GM12878 (cell line): ENCODE results near the gene ERBB3. TPM values are rescaled to one million over a fixed set of nuclear protein-coding genes. Genes with fewer than 3 reads are reported as not detected.

Source experiments
- ATAC-seq: fragments of 200-7000 bp; cut with Tn5 transposase; 3 replicates; pipeline ENCODE4 v1.9.1; 2020; ENCODE audit warnings: mild to moderate bottlenecking, moderate library complexity
- BruUV-seq: library from RNA; stranded (reverse); fragments of 400-500 nt; replicated peaks from 2 replicates; lab custom pipeline; 2021; lab: Mats Ljungman, UMichigan
- CTCF ChIA-PET: fragments of 300-600 bp; sonication (Branson Sonifier 250); formaldehyde crosslinking; extraction: SDS; loops from one replicate; lab custom pipeline; 2021; ENCODE audit warnings: inconsistent platforms; lab: Yijun Ruan, JAX
- POLR2A ChIA-PET: fragments of 350-600 bp; formaldehyde crosslinking; extraction: SDS; loops from one replicate; lab custom pipeline; 2021; ENCODE audit warnings: inconsistent platforms; lab: Charles Lee
- RAD21 ChIA-PET: fragments of 300-600 bp; sonication (Branson Sonifier 250); formaldehyde crosslinking; loops from one replicate; lab custom pipeline; 2023; ENCODE audit warnings: antibody characterized with exemption; ENCODE audit not compliant: unreplicated experiment; lab: Charles Lee
- SMC1A ChIA-PET: fragments of 300-600 bp; sonication (Branson Sonifier 250); formaldehyde crosslinking; loops from one replicate; lab custom pipeline; 2023; ENCODE audit not compliant: unreplicated experiment, uncharacterized antibody; lab: Charles Lee
- DNase-seq: peaks from one replicate; pipeline ENCODE4 v3.0.0-alpha.2; 2011; ENCODE audit warnings: low read depth, low spot score
- FAIRE-seq: peaks from 3 replicates; lab custom pipeline; 2011; peaks lifted over from hg19 to GRCh38; lab: Jason Lieb, UNC
- H2AFZ ChIP-seq: 2 replicates; pipeline ENCODE4 v1.6.0; 2011; ENCODE audit warnings: low read depth, low read length, control low read depth; ENCODE audit not compliant: control insufficient read depth
- H3K27ac ChIP-seq: 2 replicates; pipeline ENCODE4 v1.5.1; 2011; ENCODE audit warnings: control low read depth; ENCODE audit not compliant: control insufficient read depth, insufficient read depth
- H3K27me3 ChIP-seq, 2 experiments: replicated peaks in 1 of 2; 2 replicates each; pipeline versions ENCODE4 v1.6.0 to v1.6.1; 2011; ENCODE audit warnings: low read length in 1 of 2; ENCODE audit not compliant: control insufficient read depth in 2 of 2, insufficient read depth in 2 of 2
- H3K36me3 ChIP-seq, 2 experiments: 2 replicates each; pipeline ENCODE4 v1.5.1; 2011; ENCODE audit warnings: low read length in 1 of 2; ENCODE audit not compliant: control insufficient read depth in 2 of 2, insufficient read depth in 2 of 2
- H3K4me1 ChIP-seq: 2 replicates; pipeline ENCODE4 v1.6.1; 2011; ENCODE audit warnings: mild to moderate bottlenecking, low read length, moderate library complexity, mixed read lengths; ENCODE audit not compliant: control insufficient read depth, insufficient read depth
- H3K4me2 ChIP-seq: 2 replicates; pipeline ENCODE4 v1.6.0; 2011; ENCODE audit warnings: control low read depth; ENCODE audit not compliant: control insufficient read depth, insufficient read depth
- H3K4me3 ChIP-seq: fragments of 200-600 bp; sonication (generic); 2 replicates; pipeline ENCODE4 v1.5.1; 2016
- H3K79me2 ChIP-seq: 2 replicates; pipeline ENCODE4 v1.6.0; 2011; ENCODE audit warnings: low read length; ENCODE audit not compliant: control insufficient read depth, insufficient read depth
- H3K9ac ChIP-seq: 2 replicates; pipeline ENCODE4 v1.8.0; 2011; ENCODE audit warnings: low read length, control low read depth, mixed read lengths; ENCODE audit not compliant: control insufficient read depth, insufficient read depth
- H3K9me3 ChIP-seq: replicated peaks from 3 replicates; pipeline ENCODE4 v1.5.1; 2011; ENCODE audit warnings: mild to moderate bottlenecking, low read length; ENCODE audit not compliant: control insufficient read depth, insufficient read depth
- H4K20me1 ChIP-seq: 2 replicates; pipeline ENCODE4 v1.6.0; 2011; ENCODE audit not compliant: control insufficient read depth, insufficient read depth
- CTCF ChIP-seq, 3 experiments: IDR thresholded peaks in 2 of 3; conservative IDR thresholded peaks in 1 of 3; 2 replicates each; pipeline ENCODE4 v1.5.1; 2011; ENCODE audit warnings: low read depth in 3 of 3, low read length in 3 of 3, mild to moderate bottlenecking in 3 of 3, control low read depth in 2 of 3, moderate library complexity in 2 of 3, inconsistent platforms in 1 of 3, mixed read lengths in 1 of 3; ENCODE audit not compliant: control insufficient read depth in 2 of 3, insufficient read depth in 1 of 3; ENCODE audit errors: extremely low read depth in 1 of 3
- JUND ChIP-seq: IDR thresholded peaks from 2 replicates; pipeline ENCODE4 v1.6.1; 2012; ENCODE audit warnings: low read depth, mild to moderate bottlenecking, low read length, improper control_type of control experiment, moderate library complexity
- MAX ChIP-seq: IDR thresholded peaks from 2 replicates; pipeline ENCODE4 v1.6.1; 2012; ENCODE audit warnings: low read depth, low read length, improper control_type of control experiment
- RAD21 ChIP-seq: IDR thresholded peaks from 2 replicates; pipeline ENCODE4 v1.6.1; 2011; ENCODE audit warnings: mild to moderate bottlenecking, low read depth, low read length, moderate library complexity; ENCODE audit not compliant: insufficient read depth
- WGBS: methylation state at CpG from one replicate; pipeline ENCODE4 v1.1.6; 2016; ENCODE audit warnings: low lambda C conversion rate; ENCODE audit not compliant: insufficient replicate concordance, insufficient coverage; ENCODE audit errors: missing lambda C conversion rate; 5-methylcytosine and 5-hydroxymethylcytosine counted together
- in situ Hi-C: fragments of 300-500 bp; cut with MboI; formaldehyde crosslinking; loops from 9 replicates; pipeline ENCODE4 v1.14.3; 2018; ENCODE audit warnings: mixed read lengths
- intact Hi-C: fragments of 100-400 bp; cut with micrococcal nuclease; formaldehyde crosslinking; loops from one replicate; pipeline ENCODE4 v1.14.2; 2022; ENCODE audit not compliant: unreplicated experiment
- polyA plus RNA-seq, 11 experiments: library from polyadenylated mRNA; depleted of rRNA in 4 of 11; unstranded in 6 of 11; stranded (reverse) in 5 of 11; fragments of >200 nt; fragmentation: Nextera tagmentation in 4 of 11; fragmentation: Illumina TruSeq in 1 of 11; extraction: Ambion mirVana in 4 of 11; extraction: Trizol in 1 of 11; gene quantifications; 1 replicate in 1 of 11; 2 replicates in 10 of 11; pipeline versions ENCODE4 v1.2.1 to v1.2.3, GENCODE V29; 2011 to 2016; ENCODE audit warnings: inconsistent platforms in 2 of 11, missing spikeins in 2 of 11, low read depth in 1 of 11
- total RNA-seq, 4 experiments: library from RNA; depleted of rRNA in 3 of 4; stranded (reverse); fragments of >200 nt in 3 of 4; fragmentation: Illumina TruSeq in 1 of 4; extraction: Trizol in 1 of 4; gene quantifications; 2 replicates each; pipeline versions ENCODE4 v1.2.1 to v1.2.3, GENCODE V29; 2013 to 2021

Gene ERBB3
- total and polyA plus RNA-seq, 10 of the 15 experiments (the other 5 are each of a cell fraction or from before 2014, with no cell fraction given) = 0.03 to 0.72 (median 0.04) TPM; not detected in 5

DNA sequence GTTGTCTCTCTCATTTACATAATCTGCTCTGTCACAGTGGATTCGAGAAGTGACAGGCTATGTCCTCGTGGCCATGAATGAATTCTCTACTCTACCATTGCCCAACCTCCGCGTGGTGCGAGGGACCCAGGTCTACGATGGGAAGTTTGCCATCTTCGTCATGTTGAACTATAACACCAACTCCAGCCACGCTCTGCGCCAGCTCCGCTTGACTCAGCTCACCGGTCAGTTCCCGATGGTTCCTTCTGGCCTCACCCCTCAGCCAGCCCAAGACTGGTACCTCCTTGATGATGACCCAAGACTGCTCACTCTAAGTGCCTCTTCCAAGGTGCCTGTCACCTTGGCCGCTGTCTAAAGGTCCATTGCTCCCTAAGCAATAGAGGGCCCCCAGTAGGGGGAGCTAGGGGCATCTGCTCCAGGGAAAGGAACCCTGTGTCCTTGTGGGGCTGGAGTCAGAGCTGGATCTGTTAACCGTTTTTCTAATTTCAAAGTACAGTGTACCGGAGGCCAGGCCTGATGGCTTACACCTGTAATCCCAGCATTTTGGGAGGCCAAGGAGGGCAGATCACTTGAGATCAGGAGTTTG is 5.1 kb downstream of the ERBB3 start:
- POLR2A ChIA-PET = interaction anchor here (0.6 to 0.9 kb wide), 2 partner anchors 317 to 351 kb away, joined by 3 read pairs; no protein-coding TSS in a partner anchor
- no peaks in the 10 kb centered on the region for H3K4me1 ChIP-seq
- H3K4me3 ChIP-seq = no peak overlapping the region
- no peaks in the 10 kb centered on the region for H4K20me1 ChIP-seq
- H3K9ac ChIP-seq = no peak overlapping the region
- no peaks in the 10 kb centered on the region for H3K79me2 ChIP-seq
- ATAC-seq = peak; percentile 57
- peaks cover 9 to 11% of the 10 kb centered on the region in 2 experiments; a peak in 3 of 4 replicates for H3K27me3 ChIP-seq
- no peak for TF ChIP-seq MAX
- TF ChIP-seq RAD21 = 0 out of 2 replicates have a peak, but pooled peaks have one; percentile 19
- TF ChIP-seq JUND = no peak
- peak; percentile 32 to 58 (median 43) for TF ChIP-seq CTCF (IDR thresholded peaks at IDR 0.05 in 2 of 3, conservative IDR thresholded peaks at IDR 0.05 in 1 of 3; ENCODE audit: control insufficient read depth in 2 of 3, extremely low read depth in 1 of 3, insufficient read depth in 1 of 3, low read depth in 3 of 3, low read length in 3 of 3)
- TF ChIP-seq, all 136 proteins: peak for 2
- DNase-seq = no peak
- in situ Hi-C loops = no loop called here
- CTCF ChIA-PET = interaction anchor here (0.6 to 2.0 kb wide), 10 partner anchors 10 to 1454 kb away, joined by 3 to 8 read pairs (median 3); partner anchors contain the start of genes PA2G4 and SMARCC2
- 67% methylated on average over 15 of the region's 15 CpGs for WGBS
- Histone ChIP-seq H3K36me3 (no peaks in the 10 kb centered on the region), H2AFZ (no peak overlapping the region), H3K4me2 (no peak overlapping the region), H3K27ac (no peak overlapping the region), H3K9me3 (no peaks in the 10 kb centered on the region)
- SMC1A ChIA-PET = no interaction called here
- BruUV-seq = no TSS peak
- intact Hi-C loops = loop anchor here (2.0 to 5.0 kb wide), 2 partner anchors 18 to 38 kb away; no protein-coding TSS in a partner anchor
- no peak for FAIRE-seq
- RAD21 ChIA-PET = no interaction called here
